Endothelial cell of umbilical vein (primary cell): Measurements from ENCODE around the gene CPTP. TPM values are rescaled to one million over a fixed set of nuclear protein-coding genes. Genes with fewer than 3 reads are reported as not detected.

ENCODE experiments used
- BruUV-seq: library from RNA; stranded (reverse); fragments of 400-500 nt; replicated peaks from 2 replicates; lab custom pipeline; 2021; lab: Mats Ljungman, UMichigan
- CTCF ChIA-PET: fragments of 300-600, 350-600 bp; sonication (Branson Sonifier 250); formaldehyde crosslinking; loops from one replicate; lab custom pipeline; 2021; ENCODE audit warnings: antibody characterized with exemption, inconsistent platforms; lab: Charles Lee
- POLR2A ChIA-PET: fragments of 300-600, 350-600 bp; sonication (Branson Sonifier 250); formaldehyde crosslinking; loops from one replicate; lab custom pipeline; 2021; ENCODE audit warnings: antibody characterized with exemption, inconsistent platforms; lab: Charles Lee
- DNase-seq: peaks from one replicate; pipeline ENCODE4 v3.0.0-alpha.2; 2011; ENCODE audit warnings: low read depth, low spot score
- FAIRE-seq: peaks from 2 replicates; lab custom pipeline; 2011; peaks lifted over from hg19 to GRCh38; lab: Jason Lieb, UNC
- H2AFZ ChIP-seq: 2 replicates; pipeline ENCODE4 v1.6.0; 2012; ENCODE audit warnings: low read depth, low read length, control low read depth, inconsistent platforms
- H3K27ac ChIP-seq: 2 replicates; pipeline ENCODE4 v1.5.1; 2011; ENCODE audit warnings: low read depth, mild to moderate bottlenecking, control low read depth, low read length, moderate library complexity; ENCODE audit not compliant: insufficient read depth
- H3K27me3 ChIP-seq, 2 experiments: 2 replicates each; pipeline versions ENCODE4 v1.6.0 to v1.6.1; 2011; ENCODE audit warnings: low read length in 2 of 2, mixed read lengths in 1 of 2; ENCODE audit not compliant: control insufficient read depth in 2 of 2, insufficient read depth in 2 of 2
- H3K36me3 ChIP-seq, 2 experiments: 2 replicates in 1 of 2; 3 replicates in 1 of 2; pipeline ENCODE4 v1.5.1; 2011; ENCODE audit warnings: low read length in 2 of 2, mild to moderate bottlenecking in 1 of 2, moderate library complexity in 1 of 2; ENCODE audit not compliant: control insufficient read depth in 2 of 2, insufficient read depth in 2 of 2; ENCODE audit errors: extremely low read depth in 1 of 2
- H3K4me1 ChIP-seq: 3 replicates; pipeline ENCODE4 v1.5.1; 2011; ENCODE audit warnings: mild to moderate bottlenecking, low read length; ENCODE audit not compliant: control insufficient read depth, insufficient read depth; ENCODE audit errors: extremely low read depth
- H3K4me2 ChIP-seq: 2 replicates; pipeline ENCODE4 v1.6.1; 2011; ENCODE audit warnings: low read length, control low read depth, mixed read lengths; ENCODE audit not compliant: insufficient read depth
- H3K4me3 ChIP-seq, 3 experiments: fragments of 200-600 bp in 1 of 3; sonication (generic), shearing (Covaris generic) in 1 of 3; replicated peaks in 1 of 3; 2 replicates each; pipeline ENCODE4 v1.5.1; 2011 to 2016; ENCODE audit warnings: control low read depth in 3 of 3, low read length in 3 of 3, mild to moderate bottlenecking in 2 of 3, inconsistent platforms in 1 of 3, low read depth in 1 of 3, moderate library complexity in 1 of 3; ENCODE audit not compliant: insufficient read depth in 1 of 3
- H3K79me2 ChIP-seq: 2 replicates; pipeline ENCODE4 v1.6.0; 2012; ENCODE audit warnings: low read length, inconsistent platforms; ENCODE audit not compliant: control insufficient read depth, insufficient read depth
- H3K9ac ChIP-seq: replicated peaks from 2 replicates; pipeline ENCODE3; 2011; ENCODE audit warnings: low read length, control low read depth; ENCODE audit not compliant: insufficient read depth; ENCODE audit errors: extremely low read depth
- H3K9me1 ChIP-seq: replicated peaks from 3 replicates; pipeline ENCODE4 v1.6.0; 2011; ENCODE audit warnings: mild to moderate bottlenecking, low read length; ENCODE audit not compliant: control insufficient read depth, insufficient read depth; ENCODE audit errors: extremely low read depth
- H3K9me3 ChIP-seq: replicated peaks from 2 replicates; pipeline ENCODE4 v1.5.1; 2012; ENCODE audit warnings: low read length, inconsistent platforms; ENCODE audit not compliant: control insufficient read depth, insufficient read depth
- H4K20me1 ChIP-seq: replicated peaks from 2 replicates; pipeline ENCODE3; 2011; ENCODE audit warnings: mild to moderate bottlenecking, low read length; ENCODE audit not compliant: control insufficient read depth, insufficient read depth; ENCODE audit errors: extremely low read depth
- CTCF ChIP-seq, 2 donors: IDR thresholded peaks; 1 replicate in 1 of 2; 2 replicates in 1 of 2; pipeline ENCODE4 v1.5.1; 2011; ENCODE audit warnings: low read length in 2 of 2, mild to moderate bottlenecking in 2 of 2, moderate library complexity in 2 of 2, control low read depth in 1 of 2, inconsistent platforms in 1 of 2, low read depth in 1 of 2; ENCODE audit not compliant: insufficient read depth in 1 of 2; ENCODE audit errors: extremely low read depth in 1 of 2
- FOS ChIP-seq: IDR thresholded peaks from 2 replicates; pipeline ENCODE4 v1.6.1; 2011; ENCODE audit warnings: mild to moderate bottlenecking, low read length, moderate library complexity, borderline replicate concordance; ENCODE audit not compliant: insufficient read depth
- GATA2 ChIP-seq: IDR thresholded peaks from 2 replicates; pipeline ENCODE4 v1.7.0; 2011; ENCODE audit warnings: low read depth, mild to moderate bottlenecking, moderate library complexity, mixed read lengths, low read length; ENCODE audit not compliant: insufficient read length, insufficient read depth
- JUN ChIP-seq: IDR thresholded peaks from 2 replicates; pipeline ENCODE4 v1.6.1; 2011; ENCODE audit warnings: borderline replicate concordance, low read depth; ENCODE audit not compliant: insufficient read length, insufficient read depth
- MAX ChIP-seq: IDR thresholded peaks from 2 replicates; pipeline ENCODE4 v1.6.1; 2011; ENCODE audit not compliant: insufficient read depth, insufficient read length
- dilution Hi-C: fragments of 300-500 bp; cut with MboI; formaldehyde crosslinking; loops from one replicate; pipeline ENCODE4 v1.15.0; 2019; ENCODE audit warnings: low sequenced_read_pairs; ENCODE audit not compliant: extremely low pct_ligation_motif_present
- intact Hi-C: fragments of 100-400 bp; cut with micrococcal nuclease; formaldehyde crosslinking; loops from one replicate; pipeline ENCODE4 v1.10.0; 2022
- polyA plus RNA-seq, 4 experiments: library from polyadenylated mRNA; depleted of rRNA in 3 of 4; stranded (reverse) in 3 of 4; unstranded in 1 of 4; fragments of >200 nt; gene quantifications; 2 replicates each; pipeline versions ENCODE4 v1.2.1 to v1.2.3, GENCODE V29; 2011 to 2012; ENCODE audit warnings: missing spikeins in 1 of 4
- total RNA-seq: library from RNA; stranded (reverse); gene quantifications from 2 replicates; pipeline ENCODE4 v1.2.3, GENCODE V29; 2021

CPTP gene
- total and polyA plus RNA-seq, 2 donors (not counting 3 experiments of a cell fraction or from before 2014, with no cell fraction given): 20.9 to 29.5 TPM

GRCh38 chr1:1303736-1304135, 20.9 kb upstream of the CPTP start:
- H3K27me3 ChIP-seq: no peaks in the 10 kb centered on the region
- H3K79me2 ChIP-seq: no peaks in the 10 kb centered on the region
- peaks cover 10% of the 10 kb centered on the region for H3K4me1 ChIP-seq
- H2AFZ ChIP-seq: no peak overlapping the region
- no peaks in the 10 kb centered on the region for H4K20me1 ChIP-seq
- no peak for DNase-seq
- H3K9ac ChIP-seq: no peak overlapping the region
- no peak overlapping the region for H3K4me3 ChIP-seq
- TF ChIP-seq JUN (no peak), MAX (no peak), GATA2 (no peak), CTCF (IDR thresholded peaks at IDR 0.05; ENCODE audit: extremely low read depth in 1 of 2, insufficient read depth in 1 of 2, low read depth in 1 of 2, low read length in 2 of 2) (no peak), FOS (no peak)
- no peak for FAIRE-seq
- no peaks in the 10 kb centered on the region for H3K36me3 ChIP-seq
- H3K9me1 ChIP-seq: no peaks in the 10 kb centered on the region
- H3K4me2 ChIP-seq: no peak overlapping the region
- ChIA-PET POLR2A (no interaction called here), CTCF (interaction anchor here (1.9 kb wide), 1 partner anchor 181 kb away, joined by 4 read pairs; no protein-coding TSS in a partner anchor)
- dilution Hi-C loops (no loop called here), intact Hi-C loops (no loop called here)
- no TSS peak for BruUV-seq
- H3K9me3 ChIP-seq: no peaks in the 10 kb centered on the region
- H3K27ac ChIP-seq: no peak overlapping the region
